B cell (primary cell): ENCODE measurements around the gene ZMAT5. TPM values are rescaled to one million over a fixed set of nuclear protein-coding genes. Genes with fewer than 3 reads are reported as not detected.

ENCODE experiments used
- ATAC-seq: fragments of 200-7000 bp; cut with Tn5 transposase; one replicate; pipeline ENCODE4 v1.10.0; 2021; ENCODE audit warnings: low read depth, mild to moderate bottlenecking, moderate number of reproducible peaks, moderate library complexity
- CTCF ChIA-PET: fragments of 350-600 bp; sonication (Branson Sonifier 250); formaldehyde crosslinking; loops from one replicate; lab custom pipeline; 2021; ENCODE audit warnings: antibody characterized with exemption, inconsistent platforms; lab: Charles Lee
- POLR2A ChIA-PET: fragments of 350-600 bp; sonication (Branson Sonifier 250); formaldehyde crosslinking; loops from one replicate; lab custom pipeline; 2021; ENCODE audit warnings: antibody characterized with exemption; lab: Charles Lee
- DNase-seq: peaks from one replicate; pipeline ENCODE4 v3.0.0; 2013
- H2AFZ ChIP-seq: 2 replicates; pipeline ENCODE4 v1.6.1; 2012; ENCODE audit warnings: mild to moderate bottlenecking, low read depth, low read length; ENCODE audit not compliant: insufficient read depth, poor library complexity, severe bottlenecking
- H3K27ac ChIP-seq, 2 donors: 1 replicate in 1 of 2; 2 replicates in 1 of 2; pipeline ENCODE4 v1.5.1; 2012 to 2013; ENCODE audit warnings: low read length in 2 of 2, mild to moderate bottlenecking in 2 of 2, moderate library complexity in 1 of 2
- H3K27me3 ChIP-seq, 4 experiments: fragments of 200-600 bp in 1 of 4; sonication (generic) in 1 of 4; replicated peaks in 1 of 4; 1 replicate in 2 of 4; 2 replicates in 2 of 4; pipeline versions ENCODE4 v1.6.1 to v1.7.0; 2013 to 2016; ENCODE audit warnings: low read length in 3 of 4, mild to moderate bottlenecking in 2 of 4, mixed read lengths in 1 of 4, moderate library complexity in 1 of 4; ENCODE audit not compliant: insufficient read depth in 4 of 4, control insufficient read depth in 3 of 4; ENCODE audit errors: control extremely low read depth in 1 of 4
- H3K36me3 ChIP-seq, 2 experiments: replicated peaks in 1 of 2; 1 replicate in 1 of 2; 2 replicates in 1 of 2; pipeline versions ENCODE4 v1.6.1 to v1.7.1; 2013; ENCODE audit warnings: low read length in 1 of 2; ENCODE audit not compliant: insufficient read depth in 2 of 2, control insufficient read depth in 1 of 2; ENCODE audit errors: control extremely low read depth in 1 of 2, extremely low read depth in 1 of 2
- H3K4me1 ChIP-seq, 2 donors: fragments of 200-600 bp in 1 of 2; sonication (generic) in 1 of 2; 1 replicate in 1 of 2; 2 replicates in 1 of 2; pipeline versions ENCODE4 v1.5.1 to v1.6.1; 2013 to 2017; ENCODE audit warnings: low read length in 2 of 2; ENCODE audit not compliant: control insufficient read depth in 2 of 2, insufficient read depth in 2 of 2
- H3K4me2 ChIP-seq: replicated peaks from 2 replicates; pipeline ENCODE3; 2012; ENCODE audit warnings: mild to moderate bottlenecking, low read depth, low read length; ENCODE audit not compliant: poor library complexity, severe bottlenecking
- H3K4me3 ChIP-seq, 5 experiments: fragments of 200-600 bp in 1 of 5; sonication (generic) in 1 of 5; 1 replicate in 3 of 5; 2 replicates in 2 of 5; pipeline versions ENCODE4 v1.5.1 to v1.7.0; 2011 to 2016; ENCODE audit warnings: low read length in 4 of 5, mild to moderate bottlenecking in 4 of 5, low read depth in 2 of 5, control low read depth in 1 of 5, moderate library complexity in 1 of 5; ENCODE audit not compliant: insufficient read depth in 1 of 5; ENCODE audit errors: control extremely low read depth in 1 of 5, extremely low read depth in 1 of 5
- H3K79me2 ChIP-seq: fragments of 200-600 bp; sonication (generic); one replicate; pipeline ENCODE4 v1.6.0; 2016; ENCODE audit warnings: low read length; ENCODE audit not compliant: control insufficient read depth, insufficient read depth
- H3K9ac ChIP-seq: fragments of 200-600 bp; sonication (generic); 2 replicates; pipeline ENCODE4 v1.6.1; 2017; ENCODE audit warnings: mild to moderate bottlenecking, low read length, moderate library complexity
- H3K9me3 ChIP-seq, 3 donors: one replicate each; pipeline versions ENCODE4 v1.6.1 to v1.7.1; 2013; ENCODE audit warnings: low read length in 2 of 3; ENCODE audit not compliant: control insufficient read depth in 2 of 3, insufficient read depth in 1 of 3; ENCODE audit errors: control extremely low read depth in 1 of 3
- H4K20me1 ChIP-seq: 2 replicates; pipeline ENCODE4 v1.6.0; 2012; ENCODE audit warnings: mild to moderate bottlenecking, low read length; ENCODE audit not compliant: insufficient read depth, control insufficient read depth, poor library complexity, severe bottlenecking
- H3K27ac Mint-ChIP-seq: one replicate; pipeline ENCODE4 v1.8.0; 2021; ENCODE audit warnings: mixed read lengths
- H3K27me3 Mint-ChIP-seq: one replicate; pipeline ENCODE4 v1.8.0; 2021; ENCODE audit warnings: mixed read lengths
- H3K4me1 Mint-ChIP-seq: one replicate; pipeline ENCODE4 v1.8.0; 2021; ENCODE audit warnings: mixed read lengths
- H3K4me3 Mint-ChIP-seq: one replicate; pipeline ENCODE4 v1.8.0; 2021; ENCODE audit warnings: mixed read lengths
- H3K9me3 Mint-ChIP-seq: one replicate; pipeline ENCODE4 v1.8.0; 2022; ENCODE audit warnings: mixed read lengths; ENCODE audit not compliant: insufficient read depth
- CTCF ChIP-seq: fragments of 200-600 bp; IDR thresholded peaks from one replicate; pipeline ENCODE4 v1.8.0; 2022; ENCODE audit warnings: antibody characterized with exemption, mild to moderate bottlenecking
- EZH2 ChIP-seq: IDR thresholded peaks from 2 replicates; pipeline ENCODE4 v1.6.1; 2012; ENCODE audit warnings: borderline replicate concordance, low read depth, mild to moderate bottlenecking, moderate library complexity, low read length; ENCODE audit not compliant: insufficient read depth, poor library complexity, severe bottlenecking
- WGBS: methylation state at CpG from one replicate; pipeline ENCODE4 v1.1.5; 2013; ENCODE audit warnings: missing lambda C conversion rate; ENCODE audit not compliant: insufficient coverage; 5-methylcytosine and 5-hydroxymethylcytosine counted together
- intact Hi-C: fragments of 100-400 bp; cut with micrococcal nuclease; formaldehyde crosslinking; loops from one replicate; pipeline ENCODE4 v1.10.0; 2022
- polyA plus RNA-seq: library from polyadenylated mRNA; depleted of rRNA; stranded (reverse); fragments of >200 nt; gene quantifications from 2 replicates; pipeline ENCODE4 v1.2.3, GENCODE V29; 2012
- total RNA-seq, 2 donors: library from RNA; stranded (reverse); fragments of 120-200 nt in 1 of 2; gene quantifications; 1 replicate in 1 of 2; 2 replicates in 1 of 2; pipeline versions ENCODE4 v1.2.3 to v1.2.4, GENCODE V29; 2013 to 2022

Gene ZMAT5
- total and polyA plus RNA-seq, 2 donors (not counting 1 experiment from before 2014, with no cell fraction given): 17.8 to 26.3 TPM

- POLR2A ChIA-PET: no interaction called here
Observed at GRCh38 chr22:29700206-29700899, 66.5 kb downstream of the ZMAT5 start.

More at GRCh38 chr22:29700206-29700899, 66.5 kb downstream of the ZMAT5 start:
- Histone ChIP-seq H3K4me1 (peaks cover 19 to 28% of the 10 kb centered on the region in 2 donors), H3K27ac (no peak overlapping the region), H2AFZ (no peak overlapping the region), H3K9me3 (peaks cover 0 to 2% (median 0%) of the 10 kb centered on the region in 3 donors), H3K36me3 (peaks cover 0 to 15% of the 10 kb centered on the region in 2 experiments), H3K4me3 (no peak overlapping the region), H3K9ac (no peak overlapping the region), H3K27me3 (peaks cover 0 to 19% (median 4%) of the 10 kb centered on the region in 4 experiments), H4K20me1 (no peaks in the 10 kb centered on the region), H3K4me2 (no peak overlapping the region), H3K79me2 (no peaks in the 10 kb centered on the region)
- ATAC-seq (no peak), DNase-seq (no peak)
- peaks cover 6% of the 10 kb centered on the region for H3K27me3 Mint-ChIP-seq
- TF ChIP-seq EZH2 (no peak), CTCF (no peak)
- H3K4me1 Mint-ChIP-seq: peaks cover 20% of the 10 kb centered on the region
- intact Hi-C loops: no loop called here
- 84% methylated on average over 14 of the region's 19 CpGs for WGBS
- CTCF ChIA-PET: no interaction called here
- no peak overlapping the region for H3K4me3 Mint-ChIP-seq
- no peak overlapping the region for H3K27ac Mint-ChIP-seq
- H3K9me3 Mint-ChIP-seq: no peaks in the 10 kb centered on the region
